NCI-H82 treated with DMSO at 0.1 percent for 48 hours (cell line): ENCODE results near the gene ASPSCR1.

Source experiments
- DNase-seq: peaks from one replicate; lab custom pipeline; 2025; ENCODE audit not compliant: unreplicated experiment; lab: John Stamatoyannopoulos, UW

The ASPSCR1 gene

GRCh38 chr17:81960130-81960958, 17.1 kb upstream of the ASPSCR1 start:
- DNase-seq: no peak

GRCh38 chr17:81961087-81961511, 16.3 kb upstream of the ASPSCR1 start, which contains the start of gene NOTUM:
Gene NOTUM, minus strand, starts transcription at chr17:81961187. Its CDS starts 278 bp downstream, at chr17:81960909.
- DNase-seq: no peak

- no peak for DNase-seq
These were observed 15.6 kb upstream of the ASPSCR1 start for GRCh38 chr17:81961521-81962498.

GRCh38 chr17:81962499-81963441, 14.7 kb upstream of the ASPSCR1 start:
- DNase-seq: no peak

GRCh38 chr17:81964081-81964849, 13.2 kb upstream of the ASPSCR1 start:
- DNase-seq: no peak

- peak; percentile 66 for DNase-seq
These were observed 10.8 kb upstream of the ASPSCR1 start for GRCh38 chr17:81966343-81967243.

GRCh38 chr17:81967244-81967532, 10.2 kb upstream of the ASPSCR1 start:
- DNase-seq: no peak

GRCh38 chr17:81967533-81968395, 9.7 kb upstream of the ASPSCR1 start:
- peak; percentile 79 for DNase-seq

GRCh38 chr17:81968396-81968745, 9.1 kb upstream of the ASPSCR1 start:
- no peak for DNase-seq

GRCh38 chr17:81968850-81969812, 8.3 kb upstream of the ASPSCR1 start:
- DNase-seq: no peak

- no peak for DNase-seq
These were observed 4.0 kb upstream of the ASPSCR1 start for GRCh38 chr17:81973432-81973831.

- DNase-seq: no peak
These were observed 858 bp upstream of the ASPSCR1 start for GRCh38 chr17:81976332-81977210.

GRCh38 chr17:81978524-81979298, 1.3 kb downstream of the ASPSCR1 start:
- DNase-seq: no peak

GRCh38 chr17:81980122-81980521, 2.7 kb downstream of the ASPSCR1 start:
- no peak for DNase-seq

- no peak for DNase-seq
These were observed 3.4 kb downstream of the ASPSCR1 start for GRCh38 chr17:81980707-81981343.
